ENCODE measurements around the gene FAM168A.

The FAM168A gene

DNA sequence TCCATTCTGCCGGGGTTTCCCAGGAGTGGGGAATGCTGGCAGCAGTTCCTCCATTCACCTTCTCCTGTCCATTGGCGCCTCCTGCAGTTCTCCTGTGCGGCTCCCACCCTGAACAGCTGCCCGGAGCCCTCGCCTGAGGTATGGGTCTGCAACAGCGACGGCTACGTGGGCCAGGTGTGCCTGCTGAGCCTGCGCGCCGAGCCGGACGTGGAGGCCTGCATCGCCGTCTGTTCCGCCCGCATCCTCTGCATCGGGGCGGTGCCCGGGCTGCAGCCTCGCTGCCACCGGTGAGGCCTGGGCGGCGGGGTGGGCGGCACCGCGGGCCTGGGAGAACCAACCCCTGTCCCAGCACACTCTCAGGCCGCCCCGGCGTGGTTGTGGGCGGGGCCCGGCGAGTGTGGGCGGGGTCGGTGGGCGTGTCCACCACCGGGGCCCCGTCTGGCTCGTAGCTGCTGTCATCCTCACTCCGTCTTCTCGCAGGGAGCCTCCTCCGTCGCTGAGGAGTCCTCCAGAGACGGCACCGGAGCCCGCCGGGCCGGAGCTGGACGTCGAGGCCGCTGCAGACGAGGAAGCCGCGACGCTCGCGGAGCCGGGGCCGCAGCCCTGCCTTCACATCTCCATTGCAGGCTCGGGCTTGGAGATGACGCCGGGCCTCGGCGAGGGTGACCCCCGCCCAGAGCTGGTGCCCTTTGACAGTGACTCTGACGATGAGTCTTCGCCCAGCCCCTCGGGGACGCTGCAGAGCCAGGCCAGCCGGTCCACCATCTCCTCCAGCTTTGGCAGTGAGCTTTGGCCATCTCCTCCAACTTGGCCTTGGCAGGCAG lies 235.7 kb downstream of the FAM168A start:
- no peak for DNase-seq

DNA sequence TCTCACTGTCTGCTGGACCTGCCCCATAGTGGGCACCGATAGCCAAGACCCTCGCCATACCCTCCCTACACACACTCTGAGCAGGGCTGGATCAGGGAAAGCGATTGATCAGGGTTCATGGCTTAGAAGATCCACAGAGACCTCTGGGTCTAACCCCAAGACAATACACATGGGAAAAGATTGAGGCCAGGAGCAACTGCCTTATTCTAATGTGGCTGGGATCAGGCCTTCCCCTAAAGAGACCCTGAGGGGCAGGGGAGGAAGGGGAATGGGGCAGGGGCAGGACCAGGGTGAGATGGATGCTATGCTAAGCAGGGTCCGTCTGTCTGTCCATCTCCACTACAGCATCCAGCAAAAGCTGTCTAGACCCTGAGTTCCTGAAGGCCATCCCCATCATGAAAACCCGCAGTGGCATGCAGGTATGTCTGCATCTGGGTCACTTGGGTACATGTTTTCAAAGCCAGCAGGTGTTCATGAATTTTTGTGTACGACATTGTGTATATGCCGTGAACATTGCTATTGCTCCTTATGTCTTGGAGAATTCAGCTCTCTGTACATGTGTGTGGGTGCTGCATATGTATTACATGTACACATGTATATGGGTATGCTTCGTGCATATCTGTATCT lies 237.1 kb downstream of the FAM168A start:
- no peak for DNase-seq

DNA sequence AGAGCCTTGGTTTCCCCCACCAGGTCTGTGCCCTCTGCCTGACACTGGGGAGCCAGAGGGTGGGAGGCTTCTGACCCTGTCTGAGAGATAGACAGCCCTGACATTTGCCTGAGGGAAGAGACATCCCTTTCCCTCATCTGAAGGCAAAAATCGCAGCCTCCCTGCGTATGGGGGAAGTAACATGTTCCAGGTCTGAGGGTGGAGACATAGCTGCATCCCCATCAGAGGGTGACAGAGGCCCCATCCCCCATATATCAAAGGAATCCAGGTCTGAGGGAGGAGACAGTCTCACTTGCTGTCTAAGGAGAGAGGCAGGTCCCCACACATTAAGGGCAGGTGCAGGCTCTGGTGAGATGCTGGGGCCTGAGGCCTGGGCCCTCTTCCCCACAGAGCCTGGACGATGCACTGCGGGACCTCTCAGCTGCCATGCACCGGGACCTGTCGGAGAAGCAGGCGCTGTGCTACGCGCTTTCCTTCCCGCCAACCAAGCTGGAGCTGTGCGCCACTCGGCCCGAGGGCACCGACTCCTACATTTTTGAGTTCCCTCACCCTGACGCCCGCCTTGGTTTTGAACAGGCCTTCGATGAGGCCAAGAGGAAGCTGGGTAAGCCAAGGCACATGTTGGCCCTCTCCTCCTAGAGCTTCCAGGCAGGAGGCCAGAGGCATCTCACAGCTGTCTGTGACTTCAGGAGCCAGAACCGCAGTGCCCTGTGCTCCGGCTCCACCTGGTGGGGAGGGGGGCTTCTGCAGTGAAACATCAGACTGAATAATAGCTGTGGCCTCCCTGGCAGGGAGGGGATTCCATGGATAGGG lies 237.8 kb downstream of the FAM168A start:
- DNase-seq: no peak

DNA sequence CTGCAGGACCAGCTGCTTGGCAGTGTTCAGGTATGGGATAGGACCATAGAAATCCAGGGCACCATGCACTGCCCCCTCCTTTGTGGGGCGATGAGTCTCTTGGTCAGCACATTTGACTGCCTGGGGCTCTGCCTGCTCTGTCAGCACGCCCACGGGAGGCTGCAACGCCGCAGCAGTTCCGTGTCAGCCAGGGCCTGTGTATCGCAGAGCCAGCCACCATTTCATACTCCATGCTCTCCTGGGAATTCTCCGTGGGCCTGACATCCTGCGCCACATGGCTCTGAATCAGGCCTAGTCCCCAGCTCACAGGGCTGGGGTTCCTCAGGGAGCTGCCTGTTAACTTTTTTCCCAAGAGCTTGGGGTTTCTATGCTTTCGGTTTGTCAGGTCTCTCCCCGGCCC lies 238.6 kb downstream of the FAM168A start:
- no peak for DNase-seq

DNA sequence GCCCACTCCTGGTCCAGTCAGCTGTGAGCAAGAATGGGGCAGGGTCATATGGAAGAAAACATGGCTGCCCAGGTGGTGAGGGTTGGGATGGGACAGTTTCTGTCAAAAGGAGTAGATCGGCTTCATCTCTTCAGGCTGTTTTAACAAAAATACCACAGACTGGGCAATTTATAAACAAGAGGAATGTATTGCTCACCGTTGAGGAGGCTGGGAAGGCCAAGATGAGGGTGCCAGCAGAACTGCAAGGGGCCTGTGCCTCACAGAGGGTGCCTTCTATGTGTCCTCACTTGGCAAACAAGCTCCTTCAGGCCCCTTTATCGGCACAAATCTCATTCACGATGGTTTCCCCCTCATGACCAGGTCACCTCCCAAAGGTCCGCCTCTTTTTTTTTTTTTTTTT lies 239.8 kb downstream of the FAM168A start:
- no peak for DNase-seq

DNA sequence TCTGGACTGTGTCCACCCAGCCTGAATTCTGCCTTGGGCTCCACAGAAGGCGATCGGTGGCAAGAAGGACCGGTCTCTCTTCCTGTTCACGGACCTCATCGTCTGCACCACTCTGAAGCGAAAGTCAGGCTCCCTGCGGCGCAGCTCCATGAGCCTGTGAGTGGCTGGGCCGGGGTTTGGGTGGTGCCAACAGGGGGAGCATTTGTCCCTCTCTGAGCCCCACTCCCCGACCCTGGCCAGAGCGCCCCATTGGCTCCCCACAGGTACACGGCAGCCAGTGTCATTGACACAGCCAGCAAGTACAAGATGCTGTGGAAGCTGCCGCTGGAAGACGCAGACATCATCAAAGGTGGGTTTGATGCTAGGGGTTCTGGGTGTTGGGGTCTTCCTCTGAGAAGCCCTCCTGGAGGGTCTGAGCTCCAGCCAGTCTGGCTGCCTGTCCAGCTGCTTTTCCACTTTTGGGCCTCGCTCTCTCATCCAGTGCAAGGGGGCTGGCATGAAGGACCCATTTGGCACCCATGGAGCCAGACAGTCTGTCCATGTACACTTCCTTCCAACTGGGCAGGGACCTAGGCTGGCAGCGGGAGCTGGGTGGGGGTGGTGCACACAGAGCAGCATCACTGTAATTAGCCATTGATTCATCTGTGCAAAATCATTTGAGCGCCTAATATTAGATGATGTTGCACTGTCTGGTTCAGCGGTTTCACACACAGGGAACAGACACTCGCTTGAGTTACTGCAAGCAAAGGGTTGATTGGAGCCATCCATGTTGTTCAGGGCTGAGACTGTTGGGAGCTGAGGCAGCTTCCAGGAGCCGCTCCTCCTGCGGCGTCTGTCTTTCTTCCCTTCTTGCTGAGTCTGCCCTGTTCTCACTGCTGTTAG lies 240.7 kb downstream of the FAM168A start:
- DNase-seq: no peak

DNA sequence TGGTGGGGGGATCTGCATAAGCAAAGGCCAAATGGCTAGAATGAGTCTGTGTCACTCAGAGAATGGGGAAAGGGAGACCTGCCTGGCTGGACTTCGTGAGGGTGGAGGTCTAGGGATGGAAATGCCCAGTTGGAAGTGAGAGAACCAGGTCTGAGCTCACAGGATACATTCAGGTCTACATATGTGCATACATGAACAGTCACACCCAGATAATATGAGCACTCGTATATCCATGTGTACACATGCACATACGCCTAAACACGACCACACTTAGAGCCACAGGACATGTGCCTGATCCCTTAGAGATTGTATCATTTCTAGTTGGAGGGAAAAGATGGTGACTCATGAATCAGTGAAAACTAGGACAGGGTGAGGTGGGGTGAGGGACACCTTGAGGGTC lies 242.8 kb downstream of the FAM168A start:
- no peak for DNase-seq

DNA sequence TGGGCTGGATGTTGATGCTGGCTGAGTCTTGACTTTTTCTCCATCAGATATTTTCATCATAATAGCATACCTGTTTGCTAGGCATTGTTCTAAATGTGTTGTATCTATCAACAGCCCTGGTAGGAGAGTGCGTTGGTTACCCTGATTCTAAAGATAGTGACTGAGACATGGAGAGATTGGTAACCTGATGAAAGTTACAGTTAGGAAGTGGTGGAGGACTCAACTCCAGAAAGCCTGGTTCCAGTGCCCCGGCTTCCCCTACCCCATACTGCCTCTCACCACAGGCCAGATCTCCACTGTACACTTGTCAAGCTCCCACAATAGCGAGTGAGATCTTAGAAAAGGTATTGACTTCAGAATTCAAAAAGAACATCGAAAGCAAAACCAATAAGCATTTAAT lies 244.5 kb downstream of the FAM168A start:
- DNase-seq: no peak

DNA sequence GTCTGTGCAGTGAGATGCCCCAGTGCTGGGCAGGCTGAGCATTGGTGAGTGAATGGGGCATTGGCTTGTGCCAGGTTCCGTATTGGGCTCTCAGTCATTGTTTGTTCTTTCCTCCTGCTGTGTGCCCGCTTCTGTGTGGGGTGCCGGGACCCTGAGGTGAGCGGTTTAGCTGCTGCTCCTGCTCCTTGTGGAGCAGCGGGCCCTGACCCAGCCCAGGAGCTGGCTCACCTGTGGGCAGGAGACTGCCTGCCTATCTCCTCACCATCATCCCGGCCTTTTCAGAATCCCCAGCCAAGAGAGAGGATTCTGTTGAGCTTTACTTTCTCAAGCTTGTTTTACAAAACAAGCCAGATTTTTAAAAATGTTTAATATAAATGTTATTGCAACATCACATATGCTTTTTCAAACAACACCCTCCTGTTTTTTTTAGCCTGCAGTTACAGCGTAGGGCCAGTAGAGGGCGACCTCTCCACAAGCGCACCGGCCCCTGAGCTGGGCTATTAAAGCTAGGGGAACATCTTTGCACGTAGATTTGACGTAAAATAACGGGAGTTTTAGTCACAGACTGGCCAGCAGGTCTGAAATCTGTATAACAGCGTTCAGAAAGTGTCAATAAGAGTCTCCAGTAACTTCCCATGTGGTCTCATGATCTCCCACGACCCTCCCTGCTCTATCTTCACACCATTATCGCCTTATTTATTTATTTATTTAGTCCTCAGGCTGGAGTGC lies 246.8 kb downstream of the FAM168A start:
- DNase-seq: peak; percentile 94
